GM19193 (cell line): ENCODE results near the gene OR6B3.

Experiments used
- POLR2A ChIP-seq: IDR thresholded peaks from 4 replicates; pipeline ENCODE4 v1.6.1; 2011; ENCODE audit not compliant: insufficient read depth, insufficient read length; ENCODE audit errors: extremely low read depth

OR6B3 gene

DNA sequence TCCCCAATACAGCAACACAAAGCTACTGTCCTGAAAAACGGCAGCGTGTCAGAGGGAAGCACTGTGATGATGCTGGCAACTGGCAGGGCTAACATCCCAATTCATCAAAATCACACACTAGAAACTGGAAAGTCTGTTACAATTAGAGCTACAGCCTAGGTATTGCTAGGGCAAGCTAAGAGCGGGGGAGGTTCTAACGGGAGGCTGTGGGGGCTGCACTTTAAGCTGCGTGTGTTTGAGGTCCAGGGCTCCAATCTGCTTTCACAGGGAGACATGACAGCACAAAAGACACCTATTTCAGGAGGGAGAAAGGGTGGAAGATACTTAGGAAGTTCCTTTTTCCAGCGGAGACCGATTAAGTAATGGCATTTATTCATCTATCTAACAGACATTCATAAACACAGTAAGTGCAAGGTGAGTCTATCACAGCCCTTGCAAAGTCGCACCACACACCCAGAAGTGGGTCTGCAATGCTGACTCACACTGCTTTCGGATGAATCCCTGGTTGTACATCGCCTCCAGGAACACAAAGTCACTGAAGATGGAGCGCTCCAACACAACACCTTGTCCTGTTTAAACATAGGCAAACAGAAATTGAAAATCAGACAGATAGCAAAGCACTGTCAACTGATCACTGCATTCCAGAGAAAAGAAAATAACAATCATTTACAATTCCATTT, 35.1 kb downstream of the OR6B3 start:
- TF ChIP-seq POLR2A, result no peak

DNA sequence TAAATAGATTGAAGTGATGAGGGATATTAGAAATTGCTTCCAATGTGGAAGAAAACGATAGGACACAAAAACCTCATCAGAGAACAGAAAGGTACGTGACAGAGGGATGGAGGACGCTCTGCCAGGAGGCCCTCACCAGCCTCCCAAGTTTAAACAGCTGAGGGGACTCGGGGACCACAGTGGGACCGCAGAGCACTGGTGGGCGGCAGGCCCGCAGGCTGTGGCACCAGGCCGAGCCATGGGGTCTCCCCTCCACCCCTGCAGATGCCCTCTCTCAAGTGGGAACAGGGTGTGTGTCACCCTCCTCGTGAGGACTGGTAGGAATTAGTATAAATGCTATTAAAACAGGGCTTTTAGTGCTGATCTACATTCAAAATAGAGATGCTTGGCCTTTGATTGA, 39.0 kb downstream of the OR6B3 start:
- TF ChIP-seq POLR2A, result no peak

DNA sequence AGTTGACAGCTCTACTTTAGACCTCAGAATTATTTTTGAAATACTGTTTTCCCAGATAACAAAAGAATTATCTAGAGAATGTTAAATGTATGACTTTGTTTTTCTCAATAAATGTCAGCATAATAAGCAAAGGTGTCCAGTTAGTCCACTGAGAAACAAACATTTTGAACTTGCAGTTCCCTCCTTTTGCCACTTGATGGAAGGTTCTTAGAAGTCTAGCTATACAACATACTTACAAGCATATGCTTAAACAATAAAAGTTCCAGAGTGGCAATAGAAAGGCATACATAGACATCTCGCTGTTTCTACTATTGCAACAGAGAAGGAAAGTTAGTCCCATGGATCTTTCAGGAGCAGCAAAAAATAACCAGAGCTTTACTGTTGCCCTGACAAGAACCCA, 40.0 kb downstream of the OR6B3 start:
- no peak for TF ChIP-seq POLR2A

DNA sequence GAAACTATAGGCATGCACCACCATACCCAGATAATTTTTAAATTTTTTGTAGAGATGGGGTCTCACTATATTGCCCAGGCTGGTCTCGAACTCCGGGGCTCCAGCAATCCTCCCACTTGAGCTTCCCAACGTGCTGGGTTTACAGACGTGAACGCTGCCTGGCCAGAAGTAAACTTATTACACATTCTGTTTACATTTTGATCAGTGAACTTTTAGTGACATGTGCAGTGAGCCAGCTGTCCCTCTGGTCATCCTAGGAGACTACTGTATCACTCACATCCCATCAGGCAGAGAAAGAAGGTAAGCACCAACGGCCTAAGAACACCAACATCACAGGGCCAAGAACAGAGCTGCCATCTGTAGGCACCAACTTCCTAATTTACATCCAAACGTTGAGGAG, 50.3 kb downstream of the OR6B3 start:
- no peak for TF ChIP-seq POLR2A

DNA sequence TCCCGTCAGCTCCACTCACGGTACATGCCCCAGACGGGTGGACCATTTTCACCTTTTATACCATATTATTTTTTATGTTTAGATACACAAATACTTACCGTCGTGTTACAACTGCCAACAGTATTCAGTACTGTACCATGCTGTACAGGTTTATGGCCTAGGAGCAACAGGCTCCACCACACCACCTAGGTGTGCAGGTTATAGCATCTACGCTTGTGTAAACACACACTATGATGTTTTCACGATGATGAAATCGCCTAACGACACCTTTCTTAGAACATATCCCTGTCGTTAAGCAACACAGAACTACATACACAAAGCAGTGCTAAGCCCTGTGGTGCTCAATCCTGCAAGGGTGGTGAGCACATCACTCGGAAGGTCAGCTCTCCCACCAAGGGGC, 52.6 kb downstream of the OR6B3 start:
- TF ChIP-seq POLR2A, result no peak

DNA sequence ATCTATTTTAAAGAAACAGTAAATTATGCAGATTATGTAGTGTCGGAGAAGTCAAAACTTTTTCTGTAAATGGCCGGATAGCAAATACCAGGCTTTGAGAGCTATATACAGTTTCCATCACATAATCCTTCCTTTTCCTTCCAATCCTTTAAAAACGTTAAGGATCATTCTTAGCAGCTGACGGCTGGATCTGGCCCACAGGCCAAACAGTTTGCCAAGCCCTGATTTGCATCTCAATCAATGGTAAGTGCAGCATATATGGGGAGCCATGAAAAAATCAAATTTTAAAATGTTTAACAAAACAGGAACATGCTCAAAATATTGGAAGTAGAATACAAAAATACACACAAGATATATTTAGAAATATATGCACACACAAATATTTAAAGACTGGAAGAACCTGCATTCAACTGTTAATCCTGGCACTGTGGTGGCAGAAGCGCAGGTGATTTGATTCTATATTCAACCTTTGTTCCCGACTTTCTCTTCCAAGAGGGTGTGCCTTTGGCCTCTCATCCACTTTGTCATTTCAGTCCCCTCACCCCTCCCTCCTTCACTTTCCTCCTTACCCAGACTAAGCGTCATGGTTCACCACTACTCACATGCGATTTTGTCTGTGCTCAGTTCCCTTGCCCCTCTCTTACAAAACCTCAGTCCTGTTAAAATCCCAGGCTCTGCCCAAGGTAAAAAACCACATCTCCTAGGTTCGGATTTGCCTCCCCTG, 55.5 kb downstream of the OR6B3 start:
- TF ChIP-seq POLR2A, result no peak
